ENCODE measurements around the gene IRX4. TPM values are rescaled to one million over a fixed set of nuclear protein-coding genes. Genes with fewer than 3 reads are reported as not detected.

The IRX4 gene
- total RNA-seq, 1 donor from 2014 or later = not detected

DNA sequence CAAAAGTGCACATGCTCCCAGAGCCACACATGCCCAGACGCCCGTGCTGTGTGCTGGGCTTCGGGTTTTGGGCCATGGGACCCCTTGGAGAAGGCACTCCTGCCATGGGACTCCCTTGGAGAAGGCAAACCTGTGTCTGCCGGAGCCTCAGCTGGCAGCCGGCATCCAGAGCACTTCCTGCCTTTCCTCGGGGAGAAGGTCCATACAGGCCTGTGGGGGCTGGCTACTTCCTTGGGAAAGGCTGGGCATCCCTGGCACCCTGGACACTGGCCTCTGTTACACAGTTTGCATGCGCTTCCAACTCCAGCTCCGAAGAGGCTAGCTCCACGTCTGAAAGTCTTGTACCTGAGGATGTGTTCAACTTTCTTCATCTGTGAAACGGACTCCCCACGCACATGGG, 14.7 kb upstream of the IRX4 start:
- DNase-seq (no peak), ATAC-seq (no peak)
- Histone ChIP-seq H3K4me1 (no peaks in the 10 kb centered on the region), H3K27ac (no peak overlapping the region), H3K9me3 (no peaks in the 10 kb centered on the region), H3K4me3 (no peak overlapping the region), H3K27me3 (peaks cover 15% of the 10 kb centered on the region), H3K36me3 (no peaks in the 10 kb centered on the region)
- intact Hi-C loops (cut with DNase I) = no loop called here
- TF ChIP-seq, protein P1, sequence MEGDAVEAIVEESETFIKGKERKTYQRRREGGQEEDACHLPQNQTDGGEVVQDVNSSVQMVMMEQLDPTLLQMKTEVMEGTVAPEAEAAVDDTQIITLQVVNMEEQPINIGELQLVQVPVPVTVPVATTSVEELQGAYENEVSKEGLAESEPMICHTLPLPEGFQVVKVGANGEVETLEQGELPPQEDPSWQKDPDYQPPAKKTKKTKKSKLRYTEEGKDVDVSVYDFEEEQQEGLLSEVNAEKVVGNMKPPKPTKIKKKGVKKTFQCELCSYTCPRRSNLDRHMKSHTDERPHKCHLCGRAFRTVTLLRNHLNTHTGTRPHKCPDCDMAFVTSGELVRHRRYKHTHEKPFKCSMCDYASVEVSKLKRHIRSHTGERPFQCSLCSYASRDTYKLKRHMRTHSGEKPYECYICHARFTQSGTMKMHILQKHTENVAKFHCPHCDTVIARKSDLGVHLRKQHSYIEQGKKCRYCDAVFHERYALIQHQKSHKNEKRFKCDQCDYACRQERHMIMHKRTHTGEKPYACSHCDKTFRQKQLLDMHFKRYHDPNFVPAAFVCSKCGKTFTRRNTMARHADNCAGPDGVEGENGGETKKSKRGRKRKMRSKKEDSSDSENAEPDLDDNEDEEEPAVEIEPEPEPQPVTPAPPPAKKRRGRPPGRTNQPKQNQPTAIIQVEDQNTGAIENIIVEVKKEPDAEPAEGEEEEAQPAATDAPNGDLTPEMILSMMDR (IDR thresholded peaks at IDR 0.05) = no peak

DNA sequence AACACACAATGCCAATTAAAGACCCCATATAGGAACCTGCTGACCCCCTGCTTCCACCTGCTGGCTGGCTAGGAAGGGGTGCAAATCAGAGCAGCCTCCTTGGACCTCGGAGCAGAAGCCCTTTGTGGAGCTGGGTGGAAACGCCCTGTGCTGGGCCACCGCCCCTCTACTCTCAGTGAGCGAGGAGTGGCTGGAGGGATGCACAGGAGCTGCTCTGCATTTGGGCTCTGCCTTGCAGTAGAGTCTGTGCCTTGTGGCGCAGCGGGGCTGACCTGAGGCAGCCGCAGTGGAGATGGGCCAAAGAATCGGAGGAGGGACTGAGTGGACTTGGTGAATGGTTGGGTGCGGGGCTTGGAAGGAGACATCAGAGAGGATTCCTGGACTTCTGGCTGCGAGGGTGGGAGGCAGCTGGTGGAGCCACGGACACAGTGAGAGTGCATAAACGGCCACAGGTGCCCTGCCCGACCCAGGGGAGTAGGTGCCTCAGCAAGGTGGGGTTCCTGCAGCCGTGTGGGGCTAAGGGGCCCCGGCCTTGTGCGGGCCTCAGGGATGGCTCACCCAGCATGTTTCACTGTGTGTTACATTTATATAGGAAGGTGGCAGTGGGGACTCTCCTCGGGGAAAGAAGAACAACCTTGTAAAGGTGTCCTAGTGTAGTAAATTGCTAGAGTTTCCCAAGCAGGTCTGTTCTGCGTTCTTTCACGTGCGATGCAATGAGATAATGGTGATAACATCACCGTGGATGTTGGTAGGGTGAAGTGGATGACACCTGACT, 14.1 kb upstream of the IRX4 start:
- no peak for ATAC-seq
- no peak overlapping the region for H3K27ac ChIP-seq
- no peaks in the 10 kb centered on the region for H3K9me3 ChIP-seq

DNA sequence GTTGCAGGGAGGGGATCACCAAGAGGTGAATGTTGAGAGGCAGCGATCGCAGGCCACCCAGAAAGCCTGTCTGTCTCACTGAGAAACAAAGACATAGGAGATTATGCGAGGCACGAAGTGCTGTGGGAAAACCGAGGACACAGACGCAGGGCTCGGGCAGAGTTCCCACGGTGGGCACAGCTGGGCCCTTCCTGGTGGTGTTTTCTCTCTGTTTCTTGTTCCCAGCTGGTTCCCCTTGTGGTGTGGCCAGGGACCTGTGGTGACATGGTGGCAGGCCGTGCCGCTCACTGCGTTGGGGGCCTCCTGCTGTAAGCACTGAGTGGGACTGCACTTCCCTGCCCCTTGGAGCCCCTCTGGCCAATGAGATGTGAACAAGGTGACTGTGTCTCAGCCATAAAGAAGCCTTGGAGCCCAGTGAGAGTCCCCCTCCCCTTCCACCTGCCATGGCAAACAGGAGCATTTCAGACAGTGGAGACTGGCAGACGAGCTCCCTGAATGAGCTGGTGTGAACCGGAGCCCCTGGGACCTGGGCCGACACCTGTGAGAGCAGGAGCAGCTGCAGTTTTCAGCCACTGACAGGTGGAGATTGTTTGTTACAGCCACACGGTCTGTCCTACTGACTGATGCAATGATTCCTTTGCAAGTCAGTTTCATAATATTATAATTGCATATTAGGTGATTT, 13.2 kb upstream of the IRX4 start:
- H3K27ac ChIP-seq = no peak overlapping the region
- TF ChIP-seq, protein P1 (IDR thresholded peaks at IDR 0.05) = no peak
- ATAC-seq (no peak), DNase-seq (no peak)
- no peaks in the 10 kb centered on the region for H3K9me3 ChIP-seq
- H3K27me3 ChIP-seq = peaks cover 27% of the 10 kb centered on the region
- no peaks in the 10 kb centered on the region for H3K36me3 ChIP-seq
- H3K4me1 ChIP-seq = no peaks in the 10 kb centered on the region
- no peak overlapping the region for H3K4me3 ChIP-seq
- intact Hi-C loops (cut with DNase I) = no loop called here

More for the DNA sequence above, 14.1 kb upstream of the IRX4 start:
- DNase-seq = no peak
- Histone ChIP-seq H3K27me3 (peaks cover 21% of the 10 kb centered on the region), H3K4me1 (no peaks in the 10 kb centered on the region), H3K36me3 (no peaks in the 10 kb centered on the region), H3K4me3 (no peak overlapping the region)
- TF ChIP-seq, protein P1 (IDR thresholded peaks at IDR 0.05) = no peak
- intact Hi-C loops (cut with DNase I) = no loop called here

DNA sequence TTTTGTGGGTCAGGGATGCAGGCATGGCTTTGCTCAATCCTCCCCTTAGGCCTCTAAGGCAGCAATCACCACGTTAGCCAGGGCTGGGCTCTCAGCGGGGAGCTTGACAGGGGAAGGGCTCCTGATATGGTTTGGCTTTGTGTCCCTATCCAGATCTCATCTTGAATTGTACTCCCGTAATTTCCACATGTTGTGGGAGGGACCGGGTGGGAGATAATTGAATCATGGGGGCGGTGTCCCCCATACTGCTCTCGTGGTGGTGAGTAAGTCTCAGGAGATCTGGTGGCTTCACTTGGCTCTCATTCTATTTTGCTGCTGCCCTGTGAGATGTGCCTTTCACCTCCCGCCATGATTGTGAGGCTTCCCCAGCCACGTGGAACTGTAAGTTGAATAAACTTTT, 11.5 kb upstream of the IRX4 start:
- no peak for DNase-seq
- Histone ChIP-seq H3K9me3 (no peaks in the 10 kb centered on the region), H3K4me1 (no peaks in the 10 kb centered on the region), H3K27ac (no peak overlapping the region), H3K4me3 (no peak overlapping the region), H3K36me3 (no peaks in the 10 kb centered on the region), H3K27me3 (peaks cover 43% of the 10 kb centered on the region)
- ATAC-seq = no peak
- intact Hi-C loops (cut with DNase I) = no loop called here
- TF ChIP-seq, protein P1 (IDR thresholded peaks at IDR 0.05) = no peak

DNA sequence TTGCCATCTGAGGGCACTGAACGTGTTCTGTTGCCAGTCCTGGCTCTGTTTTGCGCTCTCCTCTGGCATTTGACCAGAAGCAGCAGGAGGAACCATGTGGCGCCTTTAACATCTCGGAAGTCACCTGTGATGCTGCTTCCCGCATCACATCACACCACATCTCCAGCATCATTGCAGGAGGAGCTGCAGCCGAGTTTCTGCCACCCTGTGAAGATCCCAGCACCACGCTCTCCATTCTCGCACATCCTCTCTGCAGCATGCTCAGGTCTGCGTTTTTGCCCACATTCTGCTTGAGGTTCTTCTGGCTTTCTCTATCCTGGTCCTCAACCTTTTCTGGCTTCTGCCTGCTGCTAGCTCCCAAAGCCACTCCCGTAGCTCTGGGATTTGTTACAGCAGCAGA, 11.0 kb upstream of the IRX4 start:
- no peak for DNase-seq
- H3K9me3 ChIP-seq = no peaks in the 10 kb centered on the region
- H3K36me3 ChIP-seq = no peaks in the 10 kb centered on the region
- ATAC-seq = no peak
- TF ChIP-seq, protein P1 (IDR thresholded peaks at IDR 0.05) = no peak
- H3K27ac ChIP-seq = no peak overlapping the region
- no peaks in the 10 kb centered on the region for H3K4me1 ChIP-seq
- peaks cover 48% of the 10 kb centered on the region for H3K27me3 ChIP-seq
- no peak overlapping the region for H3K4me3 ChIP-seq
- intact Hi-C loops (cut with DNase I) = no loop called here

Measured in upper lobe of right lung (tissue), 1 donor.